K562 (cell line): Measurements from ENCODE around the gene MRPS18B. TPM values are rescaled to one million over a fixed set of nuclear protein-coding genes. Genes with fewer than 3 reads are reported as not detected.

Experiments
- ARID4B ChIP-seq: sonication (generic); formaldehyde crosslinking; IDR thresholded peaks from 2 replicates; pipeline ENCODE4 v1.8.0; 2022; ENCODE audit warnings: mild to moderate bottlenecking, missing genetic modification reagents
- ATF3 ChIP-seq, 2 experiments: fragments of 450-650 bp in 1 of 2; sonication (generic) in 1 of 2; formaldehyde crosslinking in 1 of 2; IDR thresholded peaks in 1 of 2; conservative IDR thresholded peaks in 1 of 2; 2 replicates each; pipeline versions ENCODE4 v1.6.1 to v1.8.1; 2016 to 2023; ENCODE audit warnings: mild to moderate bottlenecking in 2 of 2, moderate library complexity in 2 of 2, inconsistent platforms in 1 of 2, missing genetic modification reagents in 1 of 2
- BMI1 ChIP-seq: fragments of 150-350 bp; IDR thresholded peaks from 2 replicates; pipeline ENCODE4 v1.6.1; 2014; ENCODE audit warnings: low read length
- FOXP4 ChIP-seq: sonication (generic); formaldehyde crosslinking; IDR thresholded peaks from 2 replicates; pipeline ENCODE4 v1.8.0; 2022; ENCODE audit warnings: mild to moderate bottlenecking, missing genetic modification reagents, borderline replicate concordance
- MTA3 ChIP-seq: fragments of 450-650 bp; formaldehyde crosslinking; IDR thresholded peaks from 2 replicates; pipeline ENCODE4 v1.6.1; 2017; ENCODE audit warnings: mild to moderate bottlenecking, borderline replicate concordance
- MYNN ChIP-seq, 2 experiments: sonication (generic); formaldehyde crosslinking in 1 of 2; IDR thresholded peaks; 2 replicates each; pipeline versions ENCODE4 v1.5.0 to v1.6.1; 2016 to 2020; ENCODE audit warnings: antibody characterized with exemption in 1 of 2, missing genetic modification reagents in 1 of 2
- NRF1 ChIP-seq, 2 experiments: fragments of 450-650 bp; IDR thresholded peaks in 1 of 2; conservative IDR thresholded peaks in 1 of 2; 2 replicates each; pipeline ENCODE4 v1.6.1; 2014; ENCODE audit warnings: mild to moderate bottlenecking in 2 of 2
- PCBP2 ChIP-seq: fragments of 200-400 bp; formaldehyde crosslinking; IDR thresholded peaks from 2 replicates; pipeline ENCODE4 v1.6.1; 2018; ENCODE audit warnings: low read length, low read depth, mild to moderate bottlenecking, moderate library complexity; ENCODE audit not compliant: poor library complexity, severe bottlenecking
- RUNX1 ChIP-seq: sonication (generic); IDR thresholded peaks from 2 replicates; pipeline ENCODE4 v1.6.1; 2016; ENCODE audit warnings: antibody characterized with exemption, low read depth
- TAL1 ChIP-seq: fragments of 450-650 bp; IDR thresholded peaks from 2 replicates; pipeline ENCODE4 v1.6.1; 2016; ENCODE audit warnings: mild to moderate bottlenecking
- TSC22D4 ChIP-seq: fragments of 450-650 bp; IDR thresholded peaks from 2 replicates; pipeline ENCODE4 v1.6.1; 2016; ENCODE audit warnings: missing genetic modification characterization, missing biosample characterization, control low read depth
- ZBTB5 ChIP-seq: fragments of 450-650 bp; IDR thresholded peaks from 2 replicates; pipeline ENCODE4 v1.6.1; 2017; ENCODE audit warnings: antibody characterized with exemption
- ZNF212 ChIP-seq: fragments of 450-650 bp; formaldehyde crosslinking; IDR thresholded peaks from 2 replicates; pipeline ENCODE4 v1.4.0; 2020; ENCODE audit warnings: mild to moderate bottlenecking
- ZNF253 ChIP-seq: fragments of 250-450 bp; sonication (Bioruptor Pico); conservative IDR thresholded peaks from 2 replicates; pipeline ENCODE4 v1.6.1; 2021; ENCODE audit warnings: mild to moderate bottlenecking
- ZNF449 ChIP-seq: fragments of 250-450 bp; sonication (Bioruptor Pico); IDR thresholded peaks from 2 replicates; pipeline ENCODE4 v1.8.0; 2022; ENCODE audit warnings: moderate library complexity, mild to moderate bottlenecking, inconsistent platforms
- ZNF766 ChIP-seq: fragments of 200-800 bp; sonication (Bioruptor generic); conservative IDR thresholded peaks from 2 replicates; pipeline ENCODE4 v1.6.1; 2016; ENCODE audit warnings: missing genetic modification characterization, missing compliant biosample characterization
- polyA plus RNA-seq, 8 experiments: library from polyadenylated mRNA; depleted of rRNA in 4 of 8; stranded (reverse) in 5 of 8; unstranded in 3 of 8; fragments of >200 nt; fragmentation: Nextera tagmentation in 2 of 8; fragmentation: Illumina TruSeq in 1 of 8; extraction: Ambion mirVana in 2 of 8; extraction: Trizol in 1 of 8; gene quantifications; 2 replicates each; pipeline versions ENCODE4 v1.2.1 to v1.2.3, GENCODE V29; 2011 to 2014; ENCODE audit warnings: inconsistent platforms in 1 of 8, missing spikeins in 1 of 8
- total RNA-seq, 7 experiments: library from RNA; depleted of rRNA in 6 of 7; stranded (reverse); fragments of >200 nt in 6 of 7; fragmentation: Illumina TruSeq in 2 of 7; extraction: Trizol in 2 of 7; gene quantifications; 2 replicates each; pipeline versions ENCODE4 v1.2.1 to v1.2.3, GENCODE V29; 2011 to 2021; ENCODE audit warnings: low replicate concordance in 1 of 7

MRPS18B gene
- total and polyA plus RNA-seq, 9 of the 15 experiments (the other 6 are each of a cell fraction or from before 2014, with no cell fraction given), result 132 to 383 (median 178) TPM

GRCh38 chr6:30571075-30571761 is 46.4 kb upstream of the MRPS18B start, which contains the start of gene ABCF1 (continued):
- TF ChIP-seq FOXP4 (CRISPR knock-in tag) (peak; percentile 94), MYNN (IDR thresholded peaks at IDR 0.05) (no peak), MYNN (CRISPR knock-in tag; IDR thresholded peaks at IDR 0.05) (no peak), ARID4B (CRISPR knock-in tag) (peak; percentile 99), NRF1 (conservative IDR thresholded peaks at IDR 0.05 in 1 of 2, IDR thresholded peaks at IDR 0.05 in 1 of 2) (peak; percentile 98), ZNF253 (CRISPR knock-in tag) (no peak), ATF3 (IDR thresholded peaks at IDR 0.05) (no peak), ATF3 (CRISPR knock-in tag; conservative IDR thresholded peaks at IDR 0.05) (peak; percentile 84; the same call in 1 of the 2 replicates), TAL1 (no peak), PCBP2 (no peak), MTA3 (peak; percentile 89; the same call in 1 of the 2 replicates), BMI1 (no peak), ZNF212 (CRISPR knock-in tag) (peak; percentile 84), RUNX1 (no peak), TSC22D4 (tag) (no peak), ZNF449 (CRISPR knock-in tag) (no peak), ZNF766 (CRISPR knock-in tag) (no peak), ZBTB5 (no peak)
